Stomach (tissue), 19 donors: ENCODE results near the gene COPS2. TPM values are rescaled to one million over a fixed set of nuclear protein-coding genes. Genes with fewer than 3 reads are reported as not detected.
A peak's percentile ranks its signal among the peaks of the same experiment; 100 is the strongest.

Experiments used
- DNase-seq, 2 donors: peaks; one replicate each; pipeline versions ENCODE4 v3.0.0 to v3.0.0-alpha.2; 2013 to 2019
- H3K27ac ChIP-seq, 5 donors: fragments of 200-600 bp in 4 of 5; sonication (generic) in 4 of 5; one replicate each; pipeline ENCODE4 v1.5.1; 2013 to 2019; ENCODE audit warnings: mild to moderate bottlenecking in 1 of 5, moderate library complexity in 1 of 5
- H3K27me3 ChIP-seq, 3 donors: fragments of 200-600 bp; sonication (generic); one replicate each; pipeline ENCODE4 v1.5.1; 2017 to 2019; ENCODE audit warnings: mixed run types in 1 of 3
- H3K36me3 ChIP-seq, 4 donors: fragments of 200-600 bp; sonication (generic); 1 replicate in 3 of 4; 2 replicates in 1 of 4; pipeline ENCODE4 v1.5.1; 2016 to 2019
- H3K4me1 ChIP-seq, 4 donors: fragments of 200-600 bp; sonication (generic); one replicate each; pipeline ENCODE4 v1.5.1; 2016 to 2019
- H3K4me3 ChIP-seq, 4 donors: fragments of 200-600 bp; sonication (generic) in 3 of 4; one replicate each; pipeline ENCODE4 v1.5.1; 2016 to 2019; ENCODE audit warnings: mild to moderate bottlenecking in 1 of 4
- H3K9me3 ChIP-seq, 4 donors: fragments of 200-600 bp; sonication (generic); one replicate each; pipeline ENCODE4 v1.5.1; 2016 to 2019
- EP300 ChIP-seq: sonication (generic); formaldehyde crosslinking; IDR thresholded peaks from one replicate; pipeline ENCODE4 v1.6.1; 2017; ENCODE audit warnings: antibody characterized with exemption
- POLR2A ChIP-seq, 4 donors: fragments of 450-650 bp; IDR thresholded peaks; one replicate each; pipeline ENCODE4 v1.6.1; 2016; ENCODE audit warnings: antibody characterized with exemption in 4 of 4, control low read depth in 2 of 4, mild to moderate bottlenecking in 1 of 4, moderate library complexity in 1 of 4
- POLR2AphosphoS5 ChIP-seq, 3 donors: sonication (generic); formaldehyde crosslinking; IDR thresholded peaks; one replicate each; pipeline ENCODE4 v1.6.1; 2016; ENCODE audit warnings: antibody characterized with exemption in 3 of 3
- WGBS, 5 donors: extraction: QIAGEN DNeasy Blood & Tissue Kit in 3 of 5; methylation state at CpG; one replicate each; pipeline versions ENCODE4 v1.1.5 to v1.1.7; 2013 to 2018; 5-methylcytosine and 5-hydroxymethylcytosine counted together
- intact Hi-C: fragments of 100-400 bp; cut with DNase I; formaldehyde crosslinking; loops from one replicate; pipeline ENCODE4 v1.15.1; 2023; ENCODE audit warnings: low total_unique reads
- long read RNA-seq, 10 donors: transcript quantifications; one replicate each; lab custom pipeline, GENCODE V29; 2026
- polyA plus RNA-seq, 3 donors: library from polyadenylated mRNA; stranded (reverse); fragments of 200-250 nt; gene quantifications; one replicate each; pipeline ENCODE4 v1.2.3, GENCODE V29; 2013
- total RNA-seq, 5 donors: library from RNA; depleted of rRNA; stranded (reverse); fragments of >200 nt; gene quantifications; one replicate each; pipeline versions ENCODE4 v1.1.0 to v1.2.3, GENCODE V29; 2014 to 2016
- TF ChIP-seq, protein P1 (sequence below), 7 experiments: fragments of 450-650 bp in 4 of 7; fragments of 200-600 bp in 3 of 7; sonication (generic) in 3 of 7; IDR thresholded peaks; one replicate each; pipeline ENCODE4 v1.5.1; 2016 to 2019; ENCODE audit warnings: antibody characterized with exemption in 7 of 7, control low read depth in 2 of 7, mild to moderate bottlenecking in 1 of 7
- donor health status: healthy with polysubstance abuse.
- donor health status: Bipolar disorder and iron deficiency.
- donor health status: healthy.

COPS2 gene
- total RNA-seq (100 to 1,000 TPM in 2 of 5 donors, 10 to 100 TPM in 2, 1 to 10 TPM in 1; 4.3 to 134 (median 64.8) TPM), polyA plus RNA-seq (10 to 100 TPM; 39.1 to 68.1 (median 40.3) TPM)
- long read RNA-seq, donor 1, full-length matches to known transcripts, result 5 of 5 reads
- long read RNA-seq, donor 1, partial matches to known transcripts, result 0 of 5 reads
- long read RNA-seq, donor 1, other reads (novel, unspliced or antisense), result 0 of 5 reads
- long read RNA-seq, donor 2, full-length matches to known transcripts, result 12 of 12 reads
- long read RNA-seq, donor 2, partial matches to known transcripts, result 0 of 12 reads
- long read RNA-seq, donor 2, other reads (novel, unspliced or antisense), result 0 of 12 reads
- long read RNA-seq, donor 3, full-length matches to known transcripts, result 2 of 8 reads
- long read RNA-seq, donor 3, partial matches to known transcripts, result 6 of 8 reads
- long read RNA-seq, donor 3, other reads (novel, unspliced or antisense), result 0 of 8 reads
- long read RNA-seq, donor 4, partial matches to known transcripts, result 0 of 1 reads
- long read RNA-seq, donor 4, other reads (novel, unspliced or antisense), result 0 of 1 reads
- long read RNA-seq, donor 5, full-length matches to known transcripts, result 6 of 6 reads
- long read RNA-seq, donor 5, partial matches to known transcripts, result 0 of 6 reads
- long read RNA-seq, donor 5, other reads (novel, unspliced or antisense), result 0 of 6 reads
- long read RNA-seq, donor 6, full-length matches to known transcripts, result 26 of 26 reads
- long read RNA-seq, donor 6, partial matches to known transcripts, result 0 of 26 reads
- long read RNA-seq, donor 6, other reads (novel, unspliced or antisense), result 0 of 26 reads
- long read RNA-seq, donor 7, full-length matches to known transcripts, result 17 of 17 reads
- long read RNA-seq, donor 7, partial matches to known transcripts, result 0 of 17 reads
- long read RNA-seq, donor 7, other reads (novel, unspliced or antisense), result 0 of 17 reads
- long read RNA-seq, donor 8, full-length matches to known transcripts, result 20 of 20 reads
- long read RNA-seq, donor 8, partial matches to known transcripts, result 0 of 20 reads
- long read RNA-seq, donor 8, other reads (novel, unspliced or antisense), result 0 of 20 reads
- long read RNA-seq, donor 9, full-length matches to known transcripts, result 15 of 15 reads
- long read RNA-seq, donor 9, partial matches to known transcripts, result 0 of 15 reads
- long read RNA-seq, donor 9, other reads (novel, unspliced or antisense), result 0 of 15 reads
- long read RNA-seq, donor 10, full-length matches to known transcripts, result 9 of 9 reads
- long read RNA-seq, donor 10, partial matches to known transcripts, result 0 of 9 reads
- long read RNA-seq, donor 10, other reads (novel, unspliced or antisense), result 0 of 9 reads

DNA sequence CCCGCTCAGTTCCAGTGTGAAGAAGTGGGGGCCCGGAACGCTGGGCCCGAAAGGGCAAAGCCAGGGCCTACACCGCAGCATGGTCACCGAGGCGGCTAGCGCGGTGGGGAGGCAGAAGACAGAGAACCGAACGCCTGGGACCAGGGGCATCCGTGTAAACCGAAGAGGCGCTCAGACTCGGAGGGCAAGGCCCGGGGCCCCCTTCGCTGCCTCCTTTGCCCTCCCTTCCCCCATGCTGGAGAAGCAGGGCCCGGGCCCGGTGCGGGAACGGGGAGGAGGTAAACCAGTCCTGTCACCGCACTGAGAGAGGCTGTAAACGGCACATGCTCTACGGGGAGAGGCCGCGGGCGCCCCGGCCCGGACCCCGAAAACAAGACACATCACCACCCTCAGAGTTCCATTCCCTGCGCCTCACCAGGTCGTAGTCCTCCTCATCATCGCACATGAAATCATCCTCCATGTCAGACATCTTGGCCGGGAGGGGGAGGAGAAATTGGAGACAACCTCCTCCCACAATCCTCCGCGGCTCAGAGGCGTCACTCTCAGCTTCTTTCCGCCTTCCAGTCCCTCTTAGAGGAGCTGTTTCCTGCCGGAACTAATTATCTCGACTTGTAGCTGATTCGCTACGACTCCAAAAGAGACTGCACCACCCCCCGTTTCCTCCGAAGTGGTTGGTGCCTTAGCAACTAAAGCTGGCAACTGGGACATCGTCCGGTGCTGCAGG, at the start of gene COPS2:
TSS of gene COPS2 (minus strand) at position 490 of the 724 bp plus-strand sequence. CDS start at position 469, 21 bp downstream.
- TF ChIP-seq POLR2A (IDR thresholded peaks at IDR 0.05), result no peak
- no peak for TF ChIP-seq EP300
- TF ChIP-seq POLR2AphosphoS5 (IDR thresholded peaks at IDR 0.05), result peak; percentile 82 to 94 (median 85)
- TF ChIP-seq, protein P1, sequence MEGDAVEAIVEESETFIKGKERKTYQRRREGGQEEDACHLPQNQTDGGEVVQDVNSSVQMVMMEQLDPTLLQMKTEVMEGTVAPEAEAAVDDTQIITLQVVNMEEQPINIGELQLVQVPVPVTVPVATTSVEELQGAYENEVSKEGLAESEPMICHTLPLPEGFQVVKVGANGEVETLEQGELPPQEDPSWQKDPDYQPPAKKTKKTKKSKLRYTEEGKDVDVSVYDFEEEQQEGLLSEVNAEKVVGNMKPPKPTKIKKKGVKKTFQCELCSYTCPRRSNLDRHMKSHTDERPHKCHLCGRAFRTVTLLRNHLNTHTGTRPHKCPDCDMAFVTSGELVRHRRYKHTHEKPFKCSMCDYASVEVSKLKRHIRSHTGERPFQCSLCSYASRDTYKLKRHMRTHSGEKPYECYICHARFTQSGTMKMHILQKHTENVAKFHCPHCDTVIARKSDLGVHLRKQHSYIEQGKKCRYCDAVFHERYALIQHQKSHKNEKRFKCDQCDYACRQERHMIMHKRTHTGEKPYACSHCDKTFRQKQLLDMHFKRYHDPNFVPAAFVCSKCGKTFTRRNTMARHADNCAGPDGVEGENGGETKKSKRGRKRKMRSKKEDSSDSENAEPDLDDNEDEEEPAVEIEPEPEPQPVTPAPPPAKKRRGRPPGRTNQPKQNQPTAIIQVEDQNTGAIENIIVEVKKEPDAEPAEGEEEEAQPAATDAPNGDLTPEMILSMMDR (IDR thresholded peaks at IDR 0.05), result peak in 1 of 7 experiments; percentile 25
- Histone ChIP-seq H3K27ac (peak within 1 kb of the TSS; percentile 75 to 97 (median 89)), H3K4me1 (peaks cover 8 to 64% (median 43%) of the 10 kb centered on the region in 4 donors), H3K27me3 (no peaks in the 10 kb centered on the region), H3K9me3 (no peaks in the 10 kb centered on the region), H3K4me3 (peak within 1 kb of the TSS; percentile 78 to 99 (median 90)), H3K36me3 (no peaks in the 10 kb centered on the region)
- DNase-seq, result peak; percentile 93 to 99
- whole genome bisulfite sequencing, 5 donors, result 0 to 1% (median 0%) methylated on average over 36 to 46 of the region's 46 CpGs
- intact Hi-C loops, result no loop called here

DNA sequence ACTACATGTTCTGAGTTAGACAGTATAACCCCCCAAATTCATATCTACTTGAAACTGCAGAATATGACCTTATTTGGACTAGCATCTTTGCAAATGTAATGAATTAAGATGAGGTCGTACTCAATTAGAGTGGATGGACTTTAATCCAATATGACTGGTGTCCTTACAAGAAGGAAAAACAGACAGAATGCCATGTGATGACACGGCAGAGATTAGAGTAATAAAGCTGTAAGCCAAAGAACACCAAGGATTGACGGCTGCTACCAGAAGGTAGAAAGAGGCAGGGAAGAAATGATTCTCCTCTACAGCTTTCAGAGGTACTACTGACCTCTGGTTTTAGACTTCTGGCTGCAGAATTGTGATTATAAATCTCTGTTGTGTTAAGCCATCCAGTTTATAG, 44.9 kb upstream of the COPS2 start:
- 85 to 94% (median 89%) methylated on average over 3 of the region's 3 CpGs for WGBS, 5 donors
- intact Hi-C loops, result no loop called here
- TF ChIP-seq, protein P1 (IDR thresholded peaks at IDR 0.05), result no peak

DNA sequence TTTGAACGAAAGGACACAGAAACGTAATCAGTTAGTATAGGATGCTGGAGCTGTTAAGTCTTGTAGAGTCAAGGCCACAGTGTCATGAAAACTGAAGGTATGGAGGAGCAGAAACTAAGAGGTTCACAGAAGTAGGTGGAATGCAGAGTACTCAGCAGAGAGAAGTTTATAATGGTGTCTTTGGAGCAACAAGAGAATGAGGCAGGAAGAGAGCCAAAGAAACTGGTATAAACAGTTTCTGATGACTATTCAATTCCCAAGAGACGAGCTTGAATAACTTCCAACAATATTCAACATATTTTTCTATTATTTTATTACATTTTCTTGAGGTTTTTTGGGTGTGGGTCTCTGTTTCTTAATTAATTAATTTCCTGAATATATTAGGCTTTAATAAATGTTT, 44.3 kb upstream of the COPS2 start:
- H3K9me3 ChIP-seq, result no peaks in the 10 kb centered on the region
- peaks cover 10 to 32% (median 29%) of the 10 kb centered on the region in 4 donors for H3K36me3 ChIP-seq
- H3K4me1 ChIP-seq, result peaks cover 0 to 20% (median 2%) of the 10 kb centered on the region in 4 donors
- no peak for TF ChIP-seq EP300
- TF ChIP-seq POLR2A (IDR thresholded peaks at IDR 0.05), result no peak
- no peak for TF ChIP-seq POLR2AphosphoS5 (IDR thresholded peaks at IDR 0.05)
- TF ChIP-seq, protein P1 (IDR thresholded peaks at IDR 0.05), result no peak
- no peak overlapping the region for H3K4me3 ChIP-seq
- peak overlapping the region in 1 of 5 donors; percentile 3 for H3K27ac ChIP-seq
- H3K27me3 ChIP-seq, result no peaks in the 10 kb centered on the region
- no peak for DNase-seq
- 54 to 70% (median 63%) methylated on average over 3 of the region's 3 CpGs for WGBS, 5 donors
- intact Hi-C loops, result no loop called here

More for the DNA sequence above, 44.9 kb upstream of the COPS2 start:
- Histone ChIP-seq H3K9me3 (no peaks in the 10 kb centered on the region), H3K36me3 (peaks cover 15 to 37% (median 35%) of the 10 kb centered on the region in 4 donors), H3K4me1 (peaks cover 0 to 20% (median 2%) of the 10 kb centered on the region in 4 donors), H3K4me3 (no peak overlapping the region), H3K27ac (no peak overlapping the region), H3K27me3 (no peaks in the 10 kb centered on the region)
- DNase-seq, result no peak
